Cortex of kidney (tissue), 1 donor: ENCODE data around the gene PKN3.
"Not testable (repeated sequence)": the region's sequence is repeated elsewhere in the genome, so short reads cannot be mapped to it uniquely, and the experiment has no call there.

Experiments used
- DNase-seq: peaks from one replicate; lab custom pipeline; 2025; lab: John Stamatoyannopoulos, UW

Gene PKN3

DNA sequence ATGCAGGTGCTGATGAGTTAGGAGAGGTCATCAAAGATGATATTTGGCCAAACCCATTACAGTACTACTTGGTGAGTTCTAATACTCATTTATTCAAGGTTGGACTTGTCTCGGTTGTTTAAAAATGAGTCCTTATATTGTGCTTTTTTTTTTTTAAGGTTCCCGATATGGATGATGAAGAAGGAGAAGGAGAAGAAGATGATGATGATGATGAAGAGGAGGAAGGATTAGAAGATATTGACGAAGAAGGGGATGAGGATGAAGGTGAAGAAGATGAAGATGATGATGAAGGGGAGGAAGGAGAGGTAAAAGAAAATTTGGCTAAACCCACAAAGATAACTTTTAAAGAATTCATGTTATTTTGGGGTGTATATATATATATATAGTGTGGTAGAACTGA lies 8.6 kb upstream of the PKN3 start:
- not testable (repeated sequence) for DNase-seq

DNA sequence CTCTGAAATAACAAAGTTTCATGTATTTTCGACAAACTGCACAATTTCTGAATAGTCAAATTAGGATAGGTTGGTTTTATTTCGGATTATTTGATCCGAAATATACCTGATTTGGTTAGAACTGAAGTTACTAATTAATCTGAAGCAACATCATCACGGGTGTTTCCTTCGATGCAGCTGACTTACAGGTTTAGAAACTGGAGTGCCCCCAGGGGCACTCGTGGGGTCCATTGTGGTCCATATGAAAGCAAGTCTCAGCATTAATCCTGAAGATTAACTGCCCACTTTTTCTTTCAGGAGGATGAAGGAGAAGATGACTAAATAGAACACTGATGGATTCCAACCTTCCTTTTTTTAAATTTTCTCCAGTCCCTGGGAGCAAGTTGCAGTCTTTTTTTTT lies 8.0 kb upstream of the PKN3 start:
- DNase-seq = no peak

DNA sequence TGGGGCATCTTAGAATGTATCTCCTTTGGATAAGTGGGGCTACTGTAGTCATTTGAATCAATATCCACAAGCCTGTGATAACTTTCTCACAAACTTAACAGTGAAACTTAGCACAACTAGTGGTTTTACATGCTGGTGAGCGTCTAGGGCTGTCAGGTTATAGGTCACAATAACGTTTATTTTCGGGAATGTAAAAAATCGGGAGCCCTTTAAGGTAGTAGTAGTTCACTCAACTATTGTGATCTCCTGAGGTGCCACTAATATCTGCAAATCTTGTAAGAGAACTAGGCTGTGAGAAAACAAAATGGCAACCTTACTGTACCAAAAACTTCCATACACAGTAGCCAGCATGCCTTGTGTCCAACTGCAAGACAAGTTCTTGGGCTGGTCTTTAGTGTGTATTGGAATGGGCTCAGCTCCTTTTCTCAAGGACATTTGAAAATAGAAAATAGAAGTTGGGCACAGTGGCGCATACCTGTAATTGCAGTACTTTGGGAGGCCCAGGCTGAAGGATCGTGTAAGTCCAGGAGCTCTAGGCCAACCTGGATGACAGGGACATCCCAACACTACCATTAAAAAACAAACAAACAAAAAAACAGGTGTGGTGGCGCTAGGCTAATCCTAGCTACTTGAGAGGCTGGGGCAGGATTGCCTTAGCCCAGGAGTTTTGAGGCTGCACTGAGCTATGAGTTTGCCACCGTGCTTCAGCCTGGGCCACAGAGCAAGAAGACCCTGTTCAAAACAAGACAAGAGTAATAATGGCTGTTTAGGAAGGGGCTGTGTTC lies 5.2 kb upstream of the PKN3 start:
- DNase-seq = no peak

DNA sequence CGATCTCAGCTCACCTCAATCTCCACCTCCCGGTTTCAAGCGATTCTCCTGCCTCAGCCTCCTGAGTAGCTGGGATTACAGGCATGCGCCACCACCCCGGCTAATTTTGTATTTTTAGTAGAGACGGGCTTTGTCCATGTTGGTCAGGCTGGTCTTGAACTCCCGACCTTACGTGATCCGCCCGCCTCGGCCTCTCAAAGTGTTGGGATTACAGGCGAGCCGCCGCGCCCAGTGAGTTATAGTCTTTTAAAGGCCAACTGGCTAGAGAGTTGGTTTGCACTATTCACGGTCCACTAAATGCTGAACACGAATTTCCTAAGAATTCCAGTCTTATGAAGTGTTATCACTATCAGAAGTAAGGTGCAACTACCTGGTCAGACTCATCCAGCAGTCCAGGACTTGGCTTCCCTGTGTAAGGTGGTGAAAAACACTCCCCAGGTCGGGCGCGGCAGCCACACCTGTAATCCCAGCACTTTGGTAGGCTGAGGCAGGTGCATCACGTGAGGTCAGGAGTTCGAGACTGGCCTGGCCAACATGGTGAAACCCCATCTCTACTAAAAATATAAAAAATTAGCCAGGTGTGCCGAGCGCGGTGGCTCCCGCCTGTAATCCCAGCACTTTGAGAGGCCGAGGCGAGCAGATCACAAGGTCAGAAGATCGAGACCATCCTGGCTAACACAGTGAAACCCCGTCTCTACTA lies 3.1 kb upstream of the PKN3 start:
- not testable (repeated sequence) for DNase-seq

DNA sequence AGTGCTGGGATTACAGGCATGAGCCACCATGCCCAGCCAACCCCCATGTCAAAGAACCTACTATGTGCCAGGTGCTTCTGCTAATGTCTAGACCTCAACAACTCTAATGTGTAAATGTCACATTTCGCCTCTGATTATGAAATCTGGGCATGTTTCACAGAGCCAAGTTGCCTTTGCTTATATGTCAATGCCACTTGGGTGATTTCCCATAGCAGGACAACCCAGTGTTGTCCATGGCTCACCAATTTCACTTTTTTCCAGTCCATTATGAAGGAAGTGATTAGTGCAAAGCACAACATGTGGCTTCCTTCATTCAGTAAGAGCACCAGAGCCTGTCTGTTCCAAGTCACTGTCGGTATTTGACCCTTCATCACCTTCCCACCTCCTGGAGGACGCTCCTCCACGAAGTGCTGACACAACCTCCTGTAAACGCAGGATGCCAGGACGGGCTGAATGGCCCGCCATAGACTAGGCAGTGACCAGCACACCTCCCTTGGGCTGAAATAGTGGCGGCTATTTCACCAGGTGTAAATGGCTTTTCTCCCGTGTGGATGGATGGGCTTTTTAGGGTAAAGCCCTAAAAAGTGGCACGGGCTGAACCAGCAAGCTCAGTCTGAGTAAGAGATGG lies 962 bp upstream of the PKN3 start:
- no peak for DNase-seq

DNA sequence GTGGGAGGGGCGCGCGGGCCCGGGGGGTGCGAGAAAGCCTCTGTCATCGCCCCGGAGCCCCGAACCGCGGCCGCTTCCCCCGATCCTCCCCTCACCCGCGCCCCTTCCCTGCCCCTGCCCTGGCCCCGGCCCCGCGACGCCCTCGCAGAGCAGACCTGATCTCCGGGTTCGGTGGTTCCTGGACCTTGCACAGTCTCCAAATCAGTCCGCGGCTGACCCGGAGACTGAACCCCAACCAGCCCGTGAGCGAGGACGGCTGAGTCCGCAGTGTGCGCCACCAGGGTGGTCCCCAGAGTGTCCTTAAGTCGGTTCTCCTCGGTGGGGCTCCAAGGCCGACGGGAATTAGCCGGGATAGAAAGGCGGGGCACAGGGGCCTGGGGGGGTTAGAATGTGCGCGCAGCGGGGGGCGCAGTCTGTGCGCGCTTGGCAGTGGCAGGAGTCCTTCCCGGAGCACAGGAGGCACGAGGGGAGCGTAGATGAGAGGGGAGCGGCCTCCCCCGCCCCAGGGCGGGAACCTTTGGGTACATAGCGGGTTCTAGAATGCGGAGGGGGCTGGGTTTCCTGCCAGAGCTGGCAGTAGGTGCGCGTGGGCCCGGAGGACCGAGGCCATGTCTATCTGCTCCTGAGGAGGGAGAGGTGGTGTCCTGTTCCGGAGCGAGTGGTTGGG lies 779 bp downstream of the PKN3 start:
- no peak for DNase-seq

DNA sequence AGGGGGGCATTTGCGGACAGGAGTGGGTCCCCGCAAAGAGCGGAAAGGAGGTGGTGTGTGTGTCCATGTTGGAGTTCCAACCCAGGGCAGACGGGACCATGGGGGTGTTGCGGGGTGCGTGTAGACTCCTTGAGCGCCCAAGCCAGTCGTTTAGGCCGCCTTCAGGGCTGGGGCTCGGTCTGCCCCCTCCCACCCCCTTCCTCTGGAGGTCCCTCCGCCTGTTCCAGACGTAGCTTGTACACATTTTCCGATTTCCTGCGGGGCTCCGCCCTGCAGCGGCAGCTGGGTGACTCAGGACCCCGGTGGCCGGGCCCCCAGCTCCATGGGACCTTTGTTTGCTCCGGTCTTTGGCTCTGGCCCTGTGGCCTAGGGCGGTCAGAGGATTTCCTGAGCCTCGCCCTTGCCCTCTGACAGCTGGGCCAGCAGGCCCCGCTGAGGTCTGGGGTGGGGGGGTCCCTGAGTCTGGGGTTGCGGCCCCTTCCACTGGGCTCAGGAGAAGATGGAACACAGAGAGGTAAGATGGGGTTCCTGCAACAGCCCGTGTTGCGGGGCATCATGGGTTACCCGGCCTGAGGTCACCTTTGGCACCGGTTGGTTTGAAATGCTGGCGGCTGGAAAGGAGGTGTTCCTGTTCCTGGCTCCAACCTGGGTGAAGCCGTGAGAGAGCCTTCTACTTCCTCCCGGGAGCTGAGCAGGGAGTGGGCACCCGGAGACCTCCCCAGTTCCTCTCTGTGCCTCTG lies 1.5 kb downstream of the PKN3 start:
- DNase-seq = no peak

DNA sequence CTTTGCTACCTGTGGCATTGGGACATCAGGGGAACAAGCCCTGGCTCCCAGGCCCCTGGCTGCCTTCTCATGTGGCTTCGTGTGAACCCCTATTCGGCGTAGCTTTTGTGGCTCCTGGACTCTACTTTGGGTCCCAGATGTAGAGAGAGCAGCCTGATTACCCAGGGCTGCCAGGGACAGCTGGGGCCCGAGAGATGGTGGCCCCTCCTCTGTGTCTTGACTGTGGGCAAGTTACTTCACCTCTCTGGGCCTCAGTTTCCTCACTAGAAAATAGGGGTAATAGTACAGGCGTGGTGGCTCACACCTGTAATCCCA lies 2.0 kb downstream of the PKN3 start:
- DNase-seq = no peak

DNA sequence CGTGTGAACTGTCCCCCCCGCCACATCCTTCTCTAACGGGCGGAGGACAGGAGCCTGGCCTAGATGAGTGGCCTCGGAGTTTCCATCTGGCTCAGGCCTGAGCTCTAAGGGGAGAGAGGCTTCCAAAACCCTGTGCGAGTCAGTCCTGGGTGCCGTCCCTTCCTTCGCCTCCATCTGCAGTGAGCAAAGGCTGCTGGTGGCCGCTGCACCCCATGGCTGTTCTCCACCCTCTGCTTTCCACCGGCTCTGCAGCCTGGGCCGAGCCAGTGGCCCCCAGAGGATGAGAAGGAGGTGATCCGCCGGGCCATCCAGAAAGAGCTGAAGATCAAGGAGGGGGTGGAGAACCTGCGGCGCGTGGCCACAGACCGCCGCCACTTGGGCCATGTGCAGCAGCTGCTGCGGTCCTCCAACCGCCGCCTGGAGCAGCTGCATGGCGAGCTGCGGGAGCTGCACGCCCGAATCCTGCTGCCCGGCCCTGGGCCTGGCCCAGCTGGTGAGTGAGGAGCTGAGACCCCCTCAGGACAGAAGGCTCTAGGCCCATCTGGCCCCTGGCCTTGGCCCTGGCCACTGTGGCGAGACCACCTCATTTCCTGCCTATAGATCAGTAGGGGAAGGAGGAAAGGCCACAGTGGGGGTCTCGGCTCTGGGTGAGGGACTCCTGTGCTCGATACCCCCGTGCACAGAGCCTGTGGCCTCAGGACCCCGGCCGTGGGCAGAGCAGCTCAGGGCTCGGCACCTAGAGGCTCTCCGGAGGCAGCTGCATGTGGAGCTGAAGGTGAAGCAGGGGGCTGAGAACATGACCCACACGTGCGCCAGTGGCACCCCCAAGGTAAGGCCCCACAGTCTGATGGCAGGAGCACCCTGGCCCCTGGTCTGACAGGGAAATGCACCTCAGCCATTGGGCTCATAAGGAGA lies 3.0 kb downstream of the PKN3 start:
- no peak for DNase-seq

DNA sequence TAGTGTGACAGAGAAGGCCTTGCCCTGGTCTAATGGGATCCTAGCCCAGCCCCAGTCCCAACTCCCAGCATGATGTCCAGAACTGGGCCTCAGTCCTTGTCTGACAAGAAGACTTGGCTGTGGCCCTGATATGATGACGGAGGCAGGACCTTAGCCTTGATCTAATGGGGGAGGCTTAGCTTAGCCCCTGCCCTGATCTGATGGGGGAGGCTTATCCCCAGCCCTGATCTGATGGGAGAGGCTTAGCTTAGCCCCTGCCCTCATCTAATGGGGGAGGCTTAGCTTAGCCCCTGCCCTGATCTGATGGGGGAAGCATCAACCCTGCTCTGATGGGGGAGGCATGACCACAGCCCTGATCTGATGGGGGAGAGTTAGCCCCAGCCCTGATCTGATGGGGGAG lies 3.7 kb downstream of the PKN3 start:
- DNase-seq = no peak

DNA sequence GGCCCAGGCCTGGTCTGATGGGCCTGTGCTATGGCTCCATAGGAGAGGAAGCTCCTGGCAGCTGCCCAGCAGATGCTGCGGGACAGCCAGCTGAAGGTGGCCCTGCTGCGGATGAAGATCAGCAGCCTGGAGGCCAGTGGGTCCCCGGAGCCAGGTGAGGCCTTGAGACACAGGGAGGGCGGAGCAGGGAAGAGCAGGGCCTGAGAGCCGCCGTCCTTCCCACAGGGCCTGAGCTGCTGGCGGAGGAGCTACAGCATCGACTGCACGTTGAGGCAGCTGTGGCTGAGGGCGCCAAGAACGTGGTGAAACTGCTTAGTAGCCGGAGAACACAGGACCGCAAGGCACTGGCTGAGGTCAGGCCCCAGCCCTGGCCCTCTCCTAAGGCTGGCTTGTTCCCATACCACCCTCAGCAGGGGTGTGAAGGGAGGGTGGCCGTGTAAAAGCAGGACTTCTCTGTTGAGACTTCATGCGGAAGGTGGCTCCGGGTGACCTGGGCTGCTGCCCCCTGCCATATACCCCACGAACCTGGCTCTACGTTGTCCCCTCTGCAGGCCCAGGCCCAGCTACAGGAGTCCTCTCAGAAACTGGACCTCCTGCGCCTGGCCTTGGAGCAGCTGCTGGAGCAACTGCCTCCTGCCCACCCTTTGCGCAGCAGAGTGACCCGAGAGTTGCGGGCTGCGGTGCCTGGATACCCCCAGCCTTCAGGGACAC lies 4.5 kb downstream of the PKN3 start:
- DNase-seq = no peak

DNA sequence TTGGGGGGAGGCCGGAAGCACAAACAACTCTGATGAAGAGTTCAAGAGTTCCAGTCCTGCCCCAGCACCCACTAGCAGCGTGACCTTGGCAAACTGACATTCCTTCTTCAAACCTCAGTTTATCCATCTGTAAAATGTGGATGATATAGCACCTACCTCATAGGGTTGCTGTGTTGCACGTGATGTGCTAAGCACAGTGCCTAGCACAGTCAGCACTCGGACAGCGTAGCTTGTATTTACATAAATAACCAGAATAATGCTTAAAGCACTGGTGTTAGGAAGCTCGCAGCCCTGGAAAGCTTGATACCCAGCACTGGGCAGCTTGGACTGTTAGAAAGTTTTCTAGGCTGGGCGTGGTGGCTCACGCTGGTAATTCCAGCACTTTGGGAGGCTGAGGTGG lies 5.1 kb downstream of the PKN3 start:
- no peak for DNase-seq

DNA sequence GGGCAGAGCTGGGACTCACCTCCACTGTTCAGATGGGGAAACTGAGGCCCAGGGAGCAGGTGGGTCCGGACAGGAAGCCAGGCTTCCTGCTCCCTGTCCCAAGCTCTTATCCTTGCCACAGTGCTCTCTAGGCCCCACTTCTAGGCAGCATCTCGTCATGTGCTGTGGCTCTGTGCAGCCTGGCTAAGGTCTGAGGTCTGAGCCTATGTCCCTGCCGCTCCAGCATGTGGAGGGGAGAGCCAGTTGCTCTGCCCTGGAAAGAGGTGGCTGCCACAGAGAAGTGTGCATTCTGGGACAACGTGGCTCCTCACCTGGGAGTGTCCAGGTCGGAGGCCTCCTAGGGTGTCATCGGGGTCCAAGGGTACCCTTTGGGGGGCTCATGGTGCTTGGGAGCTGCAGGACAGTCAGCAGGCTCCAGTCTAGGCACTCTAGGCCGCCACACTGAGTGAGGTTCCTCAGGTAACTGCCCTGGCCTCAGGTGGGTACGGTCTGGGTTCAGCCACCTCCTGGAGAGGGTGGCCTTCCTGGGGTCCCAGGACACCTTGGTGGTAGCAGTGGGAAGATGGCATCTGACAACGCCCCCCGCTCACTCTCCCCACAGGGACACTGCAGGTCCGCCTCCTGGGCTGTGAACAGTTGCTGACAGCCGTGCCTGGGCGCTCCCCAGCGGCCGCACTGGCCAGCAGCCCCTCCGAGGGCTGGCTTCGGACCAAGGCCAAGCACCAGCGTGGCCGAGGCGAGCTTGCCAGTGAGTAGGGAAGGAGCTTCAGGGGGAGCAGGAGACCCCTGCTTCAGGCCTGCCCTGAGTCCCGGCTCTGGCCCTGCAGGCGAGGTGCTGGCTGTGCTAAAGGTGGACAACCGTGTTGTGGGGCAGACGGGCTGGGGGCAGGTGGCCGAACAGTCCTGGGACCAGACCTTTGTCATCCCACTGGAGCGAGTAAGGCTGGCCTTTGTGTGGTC lies 10.4 kb downstream of the PKN3 start:
- no peak for DNase-seq

DNA sequence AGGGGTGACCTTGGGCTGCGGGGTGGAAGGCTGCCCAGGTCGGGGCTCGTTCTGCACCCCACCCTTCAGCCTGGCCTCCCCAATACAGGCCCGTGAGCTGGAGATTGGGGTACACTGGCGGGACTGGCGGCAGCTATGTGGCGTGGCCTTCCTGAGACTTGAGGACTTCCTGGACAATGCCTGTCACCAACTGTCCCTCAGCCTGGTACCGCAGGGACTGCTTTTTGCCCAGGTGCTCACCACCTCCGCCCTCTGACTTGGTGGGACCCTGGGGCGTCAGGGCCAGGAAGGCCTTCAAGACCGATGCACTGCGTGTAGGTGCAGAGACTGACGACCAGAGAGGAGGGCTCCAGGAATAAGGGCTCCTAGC lies 11.1 kb downstream of the PKN3 start:
- no peak for DNase-seq

DNA sequence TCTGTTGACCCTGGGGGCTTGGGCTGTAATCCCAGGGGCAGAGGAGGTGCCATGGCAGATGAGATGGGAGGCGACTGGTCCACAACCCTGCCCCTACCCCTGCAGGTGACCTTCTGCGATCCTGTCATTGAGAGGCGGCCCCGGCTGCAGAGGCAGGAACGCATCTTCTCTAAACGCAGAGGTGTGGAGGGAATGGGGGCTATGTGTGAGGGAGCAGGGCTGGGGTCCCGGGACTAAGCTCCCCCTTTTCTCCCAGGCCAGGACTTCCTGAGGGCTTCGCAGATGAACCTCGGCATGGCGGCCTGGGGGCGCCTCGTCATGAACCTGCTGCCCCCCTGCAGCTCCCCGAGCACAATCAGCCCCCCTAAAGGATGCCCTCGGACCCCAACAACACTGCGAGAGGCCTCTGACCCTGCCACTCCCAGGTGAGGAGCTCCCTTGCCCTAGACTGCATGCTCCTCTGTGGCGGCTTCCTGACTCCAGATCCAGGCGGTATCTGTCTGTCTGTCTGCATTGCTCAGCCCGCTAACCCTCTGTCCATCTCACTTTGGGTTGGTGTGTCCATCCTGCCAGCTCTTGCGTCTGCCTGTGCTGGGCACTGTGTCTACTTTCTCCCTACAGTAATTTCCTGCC lies 11.8 kb downstream of the PKN3 start:
- DNase-seq = no peak

DNA sequence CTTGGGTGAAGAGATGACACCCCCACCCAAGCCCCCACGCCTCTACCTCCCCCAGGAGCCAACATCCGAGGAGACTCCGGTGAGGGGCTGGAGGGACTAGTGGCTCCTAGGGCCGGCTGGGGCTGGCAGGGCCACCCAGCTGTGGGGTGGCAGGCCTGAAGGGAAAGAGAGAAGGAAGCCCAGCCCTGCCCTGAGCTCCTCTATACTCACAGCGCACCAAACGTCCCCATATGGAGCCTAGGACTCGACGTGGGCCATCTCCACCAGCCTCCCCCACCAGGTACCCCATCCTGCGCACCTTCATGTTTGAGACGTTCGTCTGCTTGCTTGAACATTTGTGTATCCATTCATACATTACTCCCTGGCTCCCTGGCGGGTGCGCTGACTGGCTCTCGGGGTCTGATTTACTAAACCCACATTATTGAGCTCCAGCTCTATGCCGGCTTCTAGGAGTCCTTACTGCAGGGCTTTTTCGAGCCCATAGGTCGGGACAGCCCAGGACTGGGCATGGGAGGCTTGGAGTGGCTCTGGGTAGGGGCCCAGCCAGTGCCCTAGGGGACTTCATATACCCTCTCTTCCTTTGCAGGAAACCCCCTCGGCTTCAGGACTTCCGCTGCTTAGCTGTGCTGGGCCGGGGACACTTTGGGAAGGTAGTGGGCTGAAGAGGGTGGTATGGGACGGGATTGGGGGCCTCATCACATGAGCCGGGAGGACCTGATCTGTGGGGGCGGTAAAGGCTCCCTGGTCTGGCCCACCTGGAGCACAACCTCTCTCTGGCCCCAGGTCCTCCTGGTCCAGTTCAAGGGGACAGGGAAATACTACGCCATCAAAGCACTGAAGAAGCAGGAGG lies 12.5 kb downstream of the PKN3 start:
- DNase-seq = no peak

DNA sequence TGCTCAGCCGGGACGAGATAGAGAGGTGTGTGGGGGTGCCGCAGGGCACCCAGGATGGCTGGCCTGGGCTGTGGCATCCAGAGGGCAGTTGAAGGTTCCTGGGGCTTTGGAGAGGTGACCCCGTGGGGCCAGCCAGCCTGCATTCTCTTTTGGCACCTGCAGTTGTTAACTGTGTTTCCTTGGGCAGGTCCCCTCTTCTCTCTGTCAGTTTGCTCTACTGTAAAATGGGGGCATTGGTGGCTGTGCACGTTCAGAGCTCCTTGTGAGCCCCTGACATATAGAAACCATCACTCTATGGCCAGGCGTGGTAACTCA lies 13.1 kb downstream of the PKN3 start:
- DNase-seq = no peak
